AG10803 (cell line): ENCODE measurements around the gene SMIM22.

Experiments used
- DNase-seq: peaks from one replicate; pipeline ENCODE4 v3.0.0; 2010; ENCODE audit warnings: low read depth
- H3K4me3 ChIP-seq: 2 replicates; pipeline ENCODE4 v1.5.1; 2011; ENCODE audit warnings: mild to moderate bottlenecking, low read length, control low read depth
- CTCF ChIP-seq: conservative IDR thresholded peaks from 2 replicates; pipeline ENCODE4 v1.5.1; 2011; ENCODE audit warnings: mild to moderate bottlenecking, low read length, control low read depth, inconsistent platforms

SMIM22 gene

DNA sequence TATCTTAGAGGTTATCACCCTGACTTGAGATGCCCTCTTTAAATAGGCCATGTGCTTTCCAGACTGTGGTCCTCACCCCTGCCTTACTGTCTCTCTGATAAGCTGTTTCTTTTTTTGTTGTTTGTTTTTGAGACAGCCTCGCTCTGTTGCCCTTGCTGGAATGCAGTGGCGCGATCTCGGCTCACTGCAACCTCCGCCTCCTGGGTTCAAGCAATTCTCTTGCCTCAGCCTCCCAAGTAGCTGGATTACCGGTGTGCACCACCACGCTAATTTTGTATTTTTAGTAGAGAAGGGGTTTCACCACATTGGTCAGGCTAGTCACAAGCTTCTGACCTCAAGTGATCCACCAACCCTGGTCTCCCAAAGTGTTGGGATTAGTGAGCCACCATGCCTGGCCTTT is 6.3 kb upstream of the SMIM22 start:
- DNase-seq = no peak
- no peak for TF ChIP-seq CTCF
- no peak overlapping the region for H3K4me3 ChIP-seq

DNA sequence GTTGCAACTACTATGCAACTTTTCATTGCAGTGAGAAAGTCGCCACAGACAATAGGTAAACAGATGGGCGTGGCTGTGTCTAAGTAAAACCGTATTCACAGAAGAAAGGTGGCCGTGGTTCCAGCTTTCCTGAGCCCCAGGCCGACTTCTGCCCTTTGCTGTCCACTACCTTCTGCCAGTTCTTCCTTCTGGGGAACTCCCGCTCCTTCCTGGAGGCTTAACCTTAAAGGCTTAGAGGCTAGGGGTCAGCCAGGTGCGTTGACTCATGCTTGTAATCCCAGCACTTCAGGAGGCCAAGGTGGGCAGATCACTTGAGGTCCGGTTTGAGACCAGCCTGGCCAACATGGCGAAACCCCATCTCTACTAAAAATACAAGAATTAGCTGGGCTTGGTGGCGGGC is 4.9 kb upstream of the SMIM22 start:
- TF ChIP-seq CTCF = no peak

DNA sequence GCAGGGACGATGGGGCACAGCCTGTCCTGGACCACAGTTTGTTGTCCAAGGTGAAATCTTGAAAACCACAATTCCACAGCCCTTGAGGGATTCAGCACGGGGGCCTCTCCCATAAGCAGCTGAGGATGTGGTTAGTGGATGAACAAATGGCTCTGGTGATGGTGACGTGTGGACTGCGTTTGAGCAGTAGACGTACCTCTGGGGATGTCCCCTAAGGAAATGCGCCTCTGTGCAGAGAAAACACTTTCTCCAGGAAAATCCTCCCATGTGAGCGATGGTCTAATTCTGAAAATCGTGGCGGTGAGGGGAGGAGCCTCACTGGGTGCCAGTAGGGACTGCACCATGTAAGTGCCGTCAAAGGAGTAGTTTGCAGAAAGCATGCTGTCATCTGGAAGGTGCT is 4.3 kb upstream of the SMIM22 start:
- TF ChIP-seq CTCF = no peak
- no peak overlapping the region for H3K4me3 ChIP-seq
- DNase-seq = no peak

More for the DNA sequence above, 4.9 kb upstream of the SMIM22 start:
- no peak for DNase-seq
- H3K4me3 ChIP-seq = no peak overlapping the region

DNA sequence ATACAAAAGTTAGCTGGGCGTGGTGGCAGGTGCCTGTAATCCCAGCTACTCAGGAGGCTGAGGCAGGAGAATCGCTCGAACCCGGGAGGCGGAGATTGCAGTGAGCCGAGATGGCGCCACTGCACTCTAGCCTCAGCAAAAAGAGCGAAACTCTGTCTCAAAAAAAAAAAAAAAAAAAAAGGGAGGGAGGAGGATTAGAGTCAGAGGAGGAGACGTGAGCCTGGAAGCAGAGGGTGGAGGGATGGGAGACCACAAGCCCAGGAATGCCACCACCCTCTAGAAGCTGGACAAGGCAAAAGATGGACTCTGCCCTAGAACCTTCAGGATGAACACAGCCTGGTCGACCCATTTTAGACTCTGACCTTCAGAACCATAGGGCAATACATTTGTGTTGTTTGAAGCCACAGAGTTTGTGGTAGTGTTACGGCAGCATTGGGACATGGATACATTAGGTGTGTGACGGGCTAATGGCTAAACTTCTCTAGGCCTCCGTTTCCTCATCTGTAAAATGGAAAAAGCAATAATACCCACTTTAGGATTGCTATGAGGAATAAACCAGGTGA is 2.1 kb upstream of the SMIM22 start:
- DNase-seq = no peak
- no peak overlapping the region for H3K4me3 ChIP-seq
- TF ChIP-seq CTCF = no peak

DNA sequence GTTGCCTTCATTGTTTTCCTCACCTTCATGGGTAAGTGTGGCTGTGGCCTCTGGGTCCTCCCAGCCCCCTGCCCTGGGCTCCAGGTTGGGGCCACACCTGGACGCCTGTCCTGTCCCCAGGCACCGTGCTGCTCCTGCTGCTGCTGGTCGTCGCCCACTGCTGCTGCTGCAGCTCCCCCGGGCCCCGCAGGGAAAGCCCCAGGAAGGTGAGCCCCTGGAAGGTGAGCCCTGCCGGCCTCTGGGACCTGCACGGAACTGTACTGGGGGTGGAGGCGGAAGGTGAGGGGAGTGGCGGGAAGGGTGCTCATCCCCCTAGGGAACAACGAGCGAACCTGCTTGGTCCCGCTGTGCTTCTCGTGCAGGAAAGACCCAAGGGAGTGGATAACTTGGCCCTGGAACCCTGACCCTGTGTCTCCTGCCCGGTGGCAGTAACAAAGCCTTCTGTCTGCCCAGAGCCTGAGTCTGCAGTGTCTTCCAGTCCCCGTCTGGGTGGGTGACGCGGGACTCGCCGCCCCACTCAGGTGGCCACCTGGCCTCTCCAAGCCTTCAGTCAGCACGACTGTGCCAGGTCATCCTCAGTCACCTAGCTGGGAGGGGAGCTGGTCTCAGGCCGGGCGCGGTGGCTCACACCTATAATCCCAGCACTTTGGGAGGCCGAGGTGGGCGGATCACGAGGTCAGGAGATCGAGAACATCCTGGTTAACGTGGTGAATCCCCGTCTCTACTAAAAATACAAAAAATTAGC is 831 bp downstream of the SMIM22 start:
- DNase-seq = no peak
- H3K4me3 ChIP-seq = no peak overlapping the region
- TF ChIP-seq CTCF = no peak

GRCh38 chr16:4796982-4797804 is 2.0 kb downstream of the SMIM22 start:
- DNase-seq = no peak
- no peak overlapping the region for H3K4me3 ChIP-seq
- TF ChIP-seq CTCF = no peak
